DLD1 (cell line): ENCODE data around the gene NFIX.
"Not testable (repeated sequence)": the region's sequence is repeated elsewhere in the genome, so short reads cannot be mapped to it uniquely, and the experiment has no call there.

Experiments used
- in situ Hi-C: cut with HindIII; loops from 2 replicates; pipeline ENCODE4 v1.10.0; 2017; ENCODE audit warnings: low sequenced_read_pairs

The NFIX gene

GRCh38 chr19:12957389-12957952 lies 37.8 kb upstream of the NFIX start:
- in situ Hi-C loops, result not testable (repeated sequence)

- in situ Hi-C loops, result no loop called here
Measured at GRCh38 chr19:12959481-12959880, 35.8 kb upstream of the NFIX start.

- in situ Hi-C loops, result no loop called here
Measured at GRCh38 chr19:12965017-12965811, 30.1 kb upstream of the NFIX start.

GRCh38 chr19:12965812-12966135 lies 29.5 kb upstream of the NFIX start:
- in situ Hi-C loops, result no loop called here

- in situ Hi-C loops, result no loop called here
Measured at GRCh38 chr19:12967907-12968306, 27.4 kb upstream of the NFIX start.

GRCh38 chr19:12969292-12969988 lies 25.8 kb upstream of the NFIX start, which contains the start of gene DAND5:
Gene DAND5, plus strand, starts transcription at chr19:12969576. Its CDS starts 85 bp downstream, at chr19:12969661.
- in situ Hi-C loops, result no loop called here

GRCh38 chr19:12970070-12970820 lies 25.0 kb upstream of the NFIX start:
- in situ Hi-C loops, result no loop called here

- in situ Hi-C loops, result no loop called here
Measured at GRCh38 chr19:12973236-12973635, 22.0 kb upstream of the NFIX start.

GRCh38 chr19:12974301-12975220 lies 20.7 kb upstream of the NFIX start:
- in situ Hi-C loops, result no loop called here

GRCh38 chr19:12975221-12975741 lies 20.0 kb upstream of the NFIX start:
- in situ Hi-C loops, result no loop called here

- in situ Hi-C loops, result not testable (repeated sequence)
Measured at GRCh38 chr19:12976109-12976508, 19.2 kb upstream of the NFIX start.

GRCh38 chr19:12979974-12980373 lies 15.3 kb upstream of the NFIX start:
- in situ Hi-C loops, result no loop called here

- in situ Hi-C loops, result no loop called here
Measured at GRCh38 chr19:12982648-12983047, 12.6 kb upstream of the NFIX start.

- in situ Hi-C loops, result no loop called here
Measured at GRCh38 chr19:12983091-12983490, 12.2 kb upstream of the NFIX start.

- in situ Hi-C loops, result no loop called here
Measured at GRCh38 chr19:12983542-12984142, 11.6 kb upstream of the NFIX start.

- in situ Hi-C loops, result no loop called here
Measured at GRCh38 chr19:12984143-12984627, 11.1 kb upstream of the NFIX start.

- in situ Hi-C loops, result no loop called here
Measured at GRCh38 chr19:12984683-12985048, 10.6 kb upstream of the NFIX start.

GRCh38 chr19:12985049-12985776 lies 10.1 kb upstream of the NFIX start:
- in situ Hi-C loops, result no loop called here

- in situ Hi-C loops, result no loop called here
Measured at GRCh38 chr19:12986726-12987125, 8.5 kb upstream of the NFIX start.
